ENCODE measurements around the gene LRCH1.

DNA sequence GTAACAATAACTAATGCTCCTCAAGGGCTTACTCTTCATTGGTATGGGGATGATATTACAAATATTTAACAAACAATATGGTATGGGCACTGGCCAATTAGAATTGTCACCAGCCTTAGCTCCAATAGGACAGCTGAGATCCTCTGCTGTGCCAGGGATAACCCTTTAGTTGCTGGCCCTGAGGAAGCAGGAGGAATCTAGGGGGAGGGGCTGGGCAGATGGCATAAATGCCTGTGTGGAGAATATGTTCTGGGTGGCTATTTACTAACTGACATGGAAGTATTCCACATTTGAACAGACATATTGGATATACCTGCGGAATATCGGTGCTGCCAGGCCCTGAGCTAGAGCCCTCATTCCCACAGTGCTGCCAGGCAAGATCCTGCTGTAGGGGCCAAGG, 16.6 kb upstream of the LRCH1 start:
- TF ChIP-seq, protein P1, sequence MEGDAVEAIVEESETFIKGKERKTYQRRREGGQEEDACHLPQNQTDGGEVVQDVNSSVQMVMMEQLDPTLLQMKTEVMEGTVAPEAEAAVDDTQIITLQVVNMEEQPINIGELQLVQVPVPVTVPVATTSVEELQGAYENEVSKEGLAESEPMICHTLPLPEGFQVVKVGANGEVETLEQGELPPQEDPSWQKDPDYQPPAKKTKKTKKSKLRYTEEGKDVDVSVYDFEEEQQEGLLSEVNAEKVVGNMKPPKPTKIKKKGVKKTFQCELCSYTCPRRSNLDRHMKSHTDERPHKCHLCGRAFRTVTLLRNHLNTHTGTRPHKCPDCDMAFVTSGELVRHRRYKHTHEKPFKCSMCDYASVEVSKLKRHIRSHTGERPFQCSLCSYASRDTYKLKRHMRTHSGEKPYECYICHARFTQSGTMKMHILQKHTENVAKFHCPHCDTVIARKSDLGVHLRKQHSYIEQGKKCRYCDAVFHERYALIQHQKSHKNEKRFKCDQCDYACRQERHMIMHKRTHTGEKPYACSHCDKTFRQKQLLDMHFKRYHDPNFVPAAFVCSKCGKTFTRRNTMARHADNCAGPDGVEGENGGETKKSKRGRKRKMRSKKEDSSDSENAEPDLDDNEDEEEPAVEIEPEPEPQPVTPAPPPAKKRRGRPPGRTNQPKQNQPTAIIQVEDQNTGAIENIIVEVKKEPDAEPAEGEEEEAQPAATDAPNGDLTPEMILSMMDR (IDR thresholded peaks at IDR 0.05): no peak
- TF ChIP-seq TP53 (CRISPR knock-in tag; IDR thresholded peaks at IDR 0.05) (no peak), ZNF416 (CRISPR knock-in tag; IDR thresholded peaks at IDR 0.05) (no peak), TEAD4 (CRISPR knock-in tag; IDR thresholded peaks at IDR 0.05) (no peak), OVOL2 (CRISPR knock-in tag; IDR thresholded peaks at IDR 0.05; ENCODE audit: borderline replicate concordance) (no peak), CREB1 (CRISPR knock-in tag; IDR thresholded peaks at IDR 0.05) (no peak), CBFB (CRISPR knock-in tag; IDR thresholded peaks at IDR 0.05; ENCODE audit: low read depth) (no peak), JUN (CRISPR knock-in tag; IDR thresholded peaks at IDR 0.05) (no peak)
- TF ChIP-seq, protein P2, sequence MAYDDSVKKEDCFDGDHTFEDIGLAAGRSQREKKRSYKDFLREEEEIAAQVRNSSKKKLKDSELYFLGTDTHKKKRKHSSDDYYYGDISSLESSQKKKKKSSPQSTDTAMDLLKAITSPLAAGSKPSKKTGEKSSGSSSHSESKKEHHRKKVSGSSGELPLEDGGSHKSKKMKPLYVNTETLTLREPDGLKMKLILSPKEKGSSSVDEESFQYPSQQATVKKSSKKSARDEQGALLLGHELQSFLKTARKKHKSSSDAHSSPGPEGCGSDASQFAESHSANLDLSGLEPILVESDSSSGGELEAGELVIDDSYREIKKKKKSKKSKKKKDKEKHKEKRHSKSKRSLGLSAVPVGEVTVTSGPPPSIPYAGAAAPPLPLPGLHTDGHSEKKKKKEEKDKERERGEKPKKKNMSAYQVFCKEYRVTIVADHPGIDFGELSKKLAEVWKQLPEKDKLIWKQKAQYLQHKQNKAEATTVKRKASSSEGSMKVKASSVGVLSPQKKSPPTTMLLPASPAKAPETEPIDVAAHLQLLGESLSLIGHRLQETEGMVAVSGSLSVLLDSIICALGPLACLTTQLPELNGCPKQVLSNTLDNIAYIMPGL (CRISPR knock-in tag; IDR thresholded peaks at IDR 0.05): no peak
